AG09319 (cell line): ENCODE data around the gene PREX1.

Experiments
- DNase-seq: peaks from one replicate; pipeline ENCODE4 v3.0.0-alpha.2; 2010; ENCODE audit warnings: low read depth; ENCODE audit errors: extremely low read depth
- TF ChIP-seq, protein P1 (sequence below): IDR thresholded peaks from 2 replicates; pipeline ENCODE4 v1.5.1; 2011; ENCODE audit warnings: low read depth, mild to moderate bottlenecking, inconsistent platforms, low read length, moderate library complexity

PREX1 gene

DNA sequence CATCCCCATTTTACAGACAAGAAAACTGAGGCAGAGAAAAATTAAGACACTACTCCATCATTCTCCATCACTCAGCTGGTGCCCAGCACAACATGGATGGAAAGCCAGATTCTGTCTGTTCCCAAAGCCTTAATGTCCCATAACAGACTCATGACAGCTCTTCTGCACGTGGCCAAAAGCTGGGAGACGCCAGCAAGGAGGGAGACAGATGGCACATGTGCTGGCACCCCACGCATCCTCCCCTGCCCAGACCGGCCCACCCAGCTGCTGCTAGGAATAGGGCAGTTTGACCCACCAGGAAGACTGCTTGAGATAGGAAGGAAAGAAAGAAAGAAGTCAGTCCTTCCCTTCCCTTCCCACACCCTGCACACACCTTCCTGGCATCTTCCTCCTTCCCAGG is 96.3 kb downstream of the PREX1 start:
- TF ChIP-seq, protein P1, sequence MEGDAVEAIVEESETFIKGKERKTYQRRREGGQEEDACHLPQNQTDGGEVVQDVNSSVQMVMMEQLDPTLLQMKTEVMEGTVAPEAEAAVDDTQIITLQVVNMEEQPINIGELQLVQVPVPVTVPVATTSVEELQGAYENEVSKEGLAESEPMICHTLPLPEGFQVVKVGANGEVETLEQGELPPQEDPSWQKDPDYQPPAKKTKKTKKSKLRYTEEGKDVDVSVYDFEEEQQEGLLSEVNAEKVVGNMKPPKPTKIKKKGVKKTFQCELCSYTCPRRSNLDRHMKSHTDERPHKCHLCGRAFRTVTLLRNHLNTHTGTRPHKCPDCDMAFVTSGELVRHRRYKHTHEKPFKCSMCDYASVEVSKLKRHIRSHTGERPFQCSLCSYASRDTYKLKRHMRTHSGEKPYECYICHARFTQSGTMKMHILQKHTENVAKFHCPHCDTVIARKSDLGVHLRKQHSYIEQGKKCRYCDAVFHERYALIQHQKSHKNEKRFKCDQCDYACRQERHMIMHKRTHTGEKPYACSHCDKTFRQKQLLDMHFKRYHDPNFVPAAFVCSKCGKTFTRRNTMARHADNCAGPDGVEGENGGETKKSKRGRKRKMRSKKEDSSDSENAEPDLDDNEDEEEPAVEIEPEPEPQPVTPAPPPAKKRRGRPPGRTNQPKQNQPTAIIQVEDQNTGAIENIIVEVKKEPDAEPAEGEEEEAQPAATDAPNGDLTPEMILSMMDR = no peak

DNA sequence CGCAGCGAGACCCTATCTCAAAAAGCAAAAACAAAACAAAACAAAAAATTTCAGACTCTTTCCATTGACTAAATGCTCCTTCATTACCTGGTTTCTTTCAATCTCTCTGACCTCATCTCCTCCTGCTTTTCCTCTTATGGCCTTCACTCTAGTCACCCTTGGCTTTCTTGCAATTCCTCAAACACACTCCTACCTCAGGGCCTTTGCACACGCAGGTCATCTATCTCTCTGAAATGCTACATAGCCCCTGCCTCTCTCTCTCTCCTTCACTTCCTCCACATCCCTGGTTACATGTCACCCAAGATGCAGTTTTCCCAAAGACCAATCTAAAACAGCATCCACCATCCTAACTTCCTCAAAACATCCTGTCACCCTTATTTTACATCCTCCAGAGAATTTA is 96.8 kb downstream of the PREX1 start:
- TF ChIP-seq, protein P1 = no peak
- DNase-seq = no peak

More for the DNA sequence above, 96.3 kb downstream of the PREX1 start:
- DNase-seq = no peak

DNA sequence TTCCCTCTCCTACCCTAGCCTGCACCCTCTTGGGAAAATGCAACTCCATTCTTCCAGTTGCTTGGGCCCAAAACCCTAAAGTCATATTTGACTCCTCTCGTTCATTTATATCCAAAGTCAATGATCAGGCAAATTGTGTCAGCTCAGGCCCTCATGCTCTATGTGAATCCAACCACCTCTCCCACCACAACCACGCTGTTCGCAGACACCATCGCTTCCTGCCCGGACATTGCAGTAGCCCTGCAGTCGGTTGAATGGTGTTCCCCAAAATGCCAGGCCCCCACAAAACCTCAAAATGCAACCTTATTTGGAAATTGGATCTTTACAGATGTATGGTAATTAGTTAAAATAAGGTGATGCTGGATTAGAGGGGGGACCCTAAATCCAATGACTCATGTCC is 98.3 kb downstream of the PREX1 start:
- TF ChIP-seq, protein P1 = no peak
- no peak for DNase-seq

DNA sequence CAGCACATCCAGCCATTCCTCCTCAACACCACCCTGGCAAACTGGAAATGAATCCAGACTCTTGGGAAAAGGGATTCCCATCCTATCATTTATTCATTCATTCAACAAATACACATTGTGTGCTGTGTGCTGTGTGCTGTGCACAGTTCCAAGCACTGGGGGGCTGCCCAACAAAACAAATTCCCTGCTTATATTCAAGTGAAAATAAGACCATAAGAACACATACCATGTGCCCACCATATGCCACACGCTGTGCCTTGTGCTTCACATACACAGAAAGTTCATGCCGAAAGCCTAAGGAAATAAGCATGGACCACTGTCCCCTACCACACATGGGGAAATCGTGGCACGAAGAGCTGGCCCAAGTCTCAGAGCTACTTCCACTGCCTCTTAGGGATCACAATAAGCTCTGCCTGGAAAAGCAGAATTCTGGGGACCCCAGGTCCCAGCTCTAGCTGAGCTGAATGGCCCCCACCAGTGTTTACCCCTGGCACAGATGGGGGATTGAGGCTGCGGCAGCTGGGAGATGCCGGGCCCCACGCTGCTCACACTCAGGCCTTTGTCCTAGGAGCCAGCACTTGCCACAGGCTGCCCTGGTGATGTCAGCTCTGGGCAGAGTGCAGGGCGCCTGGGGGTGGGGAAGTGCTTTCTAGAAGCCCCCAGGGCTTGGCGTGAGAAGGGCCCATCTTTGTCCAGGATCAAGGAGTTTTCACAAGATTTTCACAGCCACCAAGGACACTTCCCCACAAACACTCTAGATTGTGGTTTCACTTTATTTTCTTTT is 99.6 kb downstream of the PREX1 start:
- no peak for DNase-seq
- TF ChIP-seq, protein P1 = no peak

DNA sequence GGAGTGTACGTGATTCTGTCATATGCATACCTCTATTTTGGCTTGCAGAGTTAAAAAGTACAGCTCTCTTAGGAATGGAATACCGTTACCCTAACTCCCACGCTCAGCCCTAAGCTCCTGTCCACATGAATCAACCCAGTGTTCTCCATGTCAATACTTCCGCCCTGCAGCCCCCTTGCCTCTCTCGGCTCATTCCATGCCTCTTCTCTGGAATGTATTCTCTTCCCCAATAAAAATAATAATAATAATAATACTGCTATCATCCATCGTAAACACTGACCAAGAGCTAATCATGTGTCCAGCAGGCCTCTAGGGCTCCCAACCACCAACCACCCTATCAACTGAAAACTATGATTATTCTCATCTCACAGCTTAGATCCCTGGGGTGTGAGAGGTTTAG is 100.6 kb downstream of the PREX1 start:
- no peak for DNase-seq
- TF ChIP-seq, protein P1 = no peak

DNA sequence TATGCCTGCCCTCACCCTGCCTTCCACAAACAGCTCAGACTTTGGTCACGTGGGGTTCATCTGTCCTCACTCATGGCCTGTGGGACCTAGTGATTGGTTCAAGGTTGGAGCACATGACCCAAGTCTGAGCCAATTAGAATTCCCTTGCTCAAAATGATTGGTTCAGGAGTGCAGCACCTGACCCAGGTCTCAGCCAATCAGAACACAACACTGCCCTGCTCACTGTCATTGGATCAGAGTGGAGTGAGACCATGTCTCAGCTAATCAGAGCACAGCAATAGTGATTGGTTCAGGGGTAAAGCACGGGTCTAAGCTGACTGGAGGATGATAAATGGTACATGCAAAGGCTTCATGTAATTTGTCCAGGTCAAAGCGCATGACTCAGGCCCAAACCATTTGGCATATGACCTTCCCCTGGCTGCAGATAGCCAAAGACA is 102.2 kb downstream of the PREX1 start:
- TF ChIP-seq, protein P1 = no peak
- DNase-seq = no peak

DNA sequence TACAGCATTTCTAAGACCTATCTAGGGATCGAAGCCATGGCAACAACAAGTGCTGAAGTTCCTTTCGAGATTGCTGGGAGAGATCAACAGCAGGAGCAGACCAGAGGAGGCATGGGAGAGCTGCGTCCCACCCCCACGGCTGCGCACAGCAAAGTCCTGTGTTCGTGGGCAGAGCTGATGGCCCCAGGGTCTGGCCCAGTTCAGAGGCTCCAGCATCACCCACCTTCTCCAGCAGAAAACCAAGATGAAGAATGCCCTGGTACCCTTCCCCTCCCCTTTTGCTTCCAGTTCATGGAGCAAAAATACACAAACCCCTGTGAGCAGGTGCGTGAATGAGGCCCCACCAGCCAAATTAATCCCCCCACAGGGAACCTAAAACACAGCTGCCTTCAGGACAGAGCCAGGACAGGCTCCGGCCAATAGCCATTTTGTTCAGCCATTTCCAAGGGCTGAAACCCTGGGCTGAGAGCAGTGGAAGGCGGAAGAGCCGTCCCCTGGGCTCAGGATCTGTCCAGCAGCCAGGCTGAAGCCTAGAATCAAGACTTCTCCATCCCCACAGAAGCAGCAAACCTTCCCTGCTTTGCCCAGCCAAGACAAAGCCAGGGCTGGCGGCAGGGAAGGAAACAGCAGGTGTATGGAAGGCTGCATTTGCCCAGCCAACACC is 102.8 kb downstream of the PREX1 start:
- DNase-seq = no peak
- TF ChIP-seq, protein P1 = no peak
